Keratinocyte (primary cell): ENCODE data around the gene AHCYL2. TPM values are rescaled to one million over a fixed set of nuclear protein-coding genes. Genes with fewer than 3 reads are reported as not detected.
A peak's percentile ranks its signal among the peaks of the same experiment; 100 is the strongest.

ENCODE experiments used
- DNase-seq: peaks from one replicate; pipeline ENCODE4 v3.0.0-alpha.2; 2011; ENCODE audit warnings: low read depth, missing footprints, low spot score
- FAIRE-seq: peaks from 2 replicates; lab custom pipeline; 2011; peaks lifted over from hg19 to GRCh38; lab: Jason Lieb, UNC
- H2AFZ ChIP-seq: 2 replicates; pipeline ENCODE4 v1.6.0; 2012; ENCODE audit warnings: low read length, control low read depth, inconsistent platforms; ENCODE audit not compliant: control insufficient read depth
- H3K27ac ChIP-seq: 2 replicates; pipeline ENCODE4 v1.5.1; 2011; ENCODE audit warnings: low read length; ENCODE audit not compliant: control insufficient read depth, insufficient read depth
- H3K27me3 ChIP-seq: 3 replicates; pipeline ENCODE4 v1.6.0; 2011; ENCODE audit warnings: low read length; ENCODE audit not compliant: control insufficient read depth, insufficient read depth; ENCODE audit errors: extremely low read depth
- H3K36me3 ChIP-seq, 2 experiments: 2 replicates in 1 of 2; 3 replicates in 1 of 2; pipeline ENCODE4 v1.5.1; 2011; ENCODE audit warnings: low read length in 2 of 2, mild to moderate bottlenecking in 1 of 2; ENCODE audit not compliant: control insufficient read depth in 2 of 2, insufficient read depth in 2 of 2; ENCODE audit errors: extremely low read depth in 1 of 2
- H3K4me1 ChIP-seq: 3 replicates; pipeline ENCODE4 v1.5.1; 2011; ENCODE audit warnings: low read length; ENCODE audit not compliant: control insufficient read depth, insufficient read depth; ENCODE audit errors: extremely low read depth
- H3K4me2 ChIP-seq: 3 replicates; pipeline ENCODE4 v1.6.0; 2011; ENCODE audit warnings: low read depth, low read length; ENCODE audit not compliant: control insufficient read depth, insufficient read depth; ENCODE audit errors: extremely low read depth
- H3K4me3 ChIP-seq, 3 experiments: fragments of 200-600 bp in 1 of 3; sonication (generic) in 1 of 3; 2 replicates in 2 of 3; 3 replicates in 1 of 3; pipeline ENCODE4 v1.5.1; 2011 to 2016; ENCODE audit warnings: low read length in 3 of 3, mild to moderate bottlenecking in 3 of 3, control low read depth in 2 of 3, inconsistent platforms in 1 of 3, low read depth in 1 of 3, mixed read lengths in 1 of 3, mixed run types in 1 of 3, moderate library complexity in 1 of 3; ENCODE audit not compliant: control insufficient read depth in 2 of 3, insufficient read depth in 2 of 3; ENCODE audit errors: extremely low read depth in 1 of 3
- H3K79me2 ChIP-seq: 2 replicates; pipeline ENCODE4 v1.6.0; 2012; ENCODE audit warnings: low read length; ENCODE audit not compliant: control insufficient read depth, insufficient read depth
- H3K9ac ChIP-seq: 3 replicates; pipeline ENCODE4 v1.6.0; 2011; ENCODE audit warnings: low read length; ENCODE audit not compliant: control insufficient read depth, insufficient read depth; ENCODE audit errors: extremely low read depth
- H3K9me1 ChIP-seq: 3 replicates; pipeline ENCODE4 v1.6.0; 2011; ENCODE audit warnings: low read length; ENCODE audit not compliant: control insufficient read depth, insufficient read depth; ENCODE audit errors: extremely low read depth
- H3K9me3 ChIP-seq: 2 replicates; pipeline ENCODE4 v1.5.1; 2012; ENCODE audit warnings: low read depth, low read length; ENCODE audit not compliant: control insufficient read depth
- H4K20me1 ChIP-seq: 3 replicates; pipeline ENCODE4 v1.6.0; 2011; ENCODE audit warnings: low read length; ENCODE audit not compliant: control insufficient read depth, insufficient read depth; ENCODE audit errors: extremely low read depth
- CTCF ChIP-seq, 3 experiments: IDR thresholded peaks in 1 of 3; conservative IDR thresholded peaks in 1 of 3; optimal IDR thresholded peaks in 1 of 3; 2 replicates in 2 of 3; 3 replicates in 1 of 3; pipeline versions ENCODE3 to v1.5.1; 2011; ENCODE audit warnings: low read length in 3 of 3, mild to moderate bottlenecking in 3 of 3, moderate library complexity in 2 of 3, control low read depth in 1 of 3, inconsistent platforms in 1 of 3; ENCODE audit not compliant: insufficient read depth in 2 of 3; ENCODE audit errors: extremely low read depth in 1 of 3
- EZH2 ChIP-seq: IDR thresholded peaks from one replicate; pipeline ENCODE4 v1.6.1; 2012; ENCODE audit warnings: inconsistent platforms, mild to moderate bottlenecking, low read length, moderate library complexity
- dilution Hi-C: fragments of 300-500 bp; cut with MboI; formaldehyde crosslinking; loops from one replicate; pipeline ENCODE4 v1.7.0; 2020; ENCODE audit warnings: low sequenced_read_pairs; ENCODE audit not compliant: extremely low pct_ligation_motif_present
- polyA plus RNA-seq, 5 experiments: library from polyadenylated mRNA; depleted of rRNA in 3 of 5; stranded (reverse) in 3 of 5; stranded (forward) in 1 of 5; unstranded in 1 of 5; fragments of >200 nt; gene quantifications; 1 replicate in 1 of 5; 2 replicates in 3 of 5; 3 replicates in 1 of 5; pipeline versions ENCODE4 v1.2.1 to v1.2.3, GENCODE V29; 2011 to 2012; ENCODE audit warnings: missing spikeins in 2 of 5, low read depth in 1 of 5, low replicate concordance in 1 of 5

The AHCYL2 gene
- polyA plus RNA-seq, 1 donor (not counting 4 experiments of a cell fraction or from before 2014, with no cell fraction given), result 32.8 TPM

- H3K9me1 ChIP-seq, result no peaks in the 10 kb centered on the region
Measured at GRCh38 chr7:129210256-129210988, 14.4 kb upstream of the AHCYL2 start.

GRCh38 chr7:129210989-129211312 lies 13.9 kb upstream of the AHCYL2 start:
- no peak for TF ChIP-seq CTCF (optimal IDR thresholded peaks at IDR 0.05 in 1 of 3, IDR thresholded peaks at IDR 0.05 in 1 of 3, conservative IDR thresholded peaks at IDR 0.05 in 1 of 3; ENCODE audit: extremely low read depth in 1 of 3, insufficient read depth in 2 of 3, low read length in 3 of 3)
- TF ChIP-seq EZH2, result no peak
- no peak overlapping the region for H3K9ac ChIP-seq
- H3K27ac ChIP-seq, result no peak overlapping the region
- H3K9me1 ChIP-seq, result no peaks in the 10 kb centered on the region
- FAIRE-seq, result no peak
- dilution Hi-C loops, result no loop called here
- no peak overlapping the region for H3K4me2 ChIP-seq
- H3K4me1 ChIP-seq, result no peaks in the 10 kb centered on the region
- no peak for DNase-seq
- H3K4me3 ChIP-seq, result no peak overlapping the region
- H3K9me3 ChIP-seq, result no peaks in the 10 kb centered on the region
- peaks cover 0 to 3% of the 10 kb centered on the region in 2 experiments for H3K36me3 ChIP-seq
- H3K79me2 ChIP-seq, result no peaks in the 10 kb centered on the region
- H3K27me3 ChIP-seq, result no peaks in the 10 kb centered on the region
- H2AFZ ChIP-seq, result no peak overlapping the region
- no peaks in the 10 kb centered on the region for H4K20me1 ChIP-seq

More at GRCh38 chr7:129210256-129210988, 14.4 kb upstream of the AHCYL2 start:
- peaks cover 0 to 3% of the 10 kb centered on the region in 2 experiments for H3K36me3 ChIP-seq
- no peaks in the 10 kb centered on the region for H3K79me2 ChIP-seq
- no peak overlapping the region for H3K9ac ChIP-seq
- dilution Hi-C loops, result no loop called here
- H3K4me2 ChIP-seq, result no peak overlapping the region
- no peaks in the 10 kb centered on the region for H3K4me1 ChIP-seq
- TF ChIP-seq EZH2, result no peak
- peak; percentile 72 to 96 (median 95) for TF ChIP-seq CTCF (optimal IDR thresholded peaks at IDR 0.05 in 1 of 3, IDR thresholded peaks at IDR 0.05 in 1 of 3, conservative IDR thresholded peaks at IDR 0.05 in 1 of 3; ENCODE audit: extremely low read depth in 1 of 3, insufficient read depth in 2 of 3, low read length in 3 of 3)
- no peak overlapping the region for H3K27ac ChIP-seq
- H3K27me3 ChIP-seq, result no peaks in the 10 kb centered on the region
- no peaks in the 10 kb centered on the region for H3K9me3 ChIP-seq
- FAIRE-seq, result no peak
- no peak overlapping the region for H3K4me3 ChIP-seq
- no peak overlapping the region for H2AFZ ChIP-seq
- DNase-seq, result no peak
- H4K20me1 ChIP-seq, result no peaks in the 10 kb centered on the region
